Neural cell (in vitro differentiated cells): ENCODE measurements around the gene LRWD1. TPM values are rescaled to one million over a fixed set of nuclear protein-coding genes. Genes with fewer than 3 reads are reported as not detected.

ENCODE experiments used
- H2AFZ ChIP-seq: fragments of 200-600, 300-800 bp; sonication (generic), shearing (Covaris generic); 2 replicates; pipeline ENCODE4 v1.6.0; 2014; ENCODE audit warnings: low read depth, mild to moderate bottlenecking, antibody characterized with exemption, low read length, moderate library complexity
- H3F3A ChIP-seq: fragments of 200-600 bp; shearing (Covaris generic); 2 replicates; pipeline ENCODE4 v1.6.1; 2016; ENCODE audit warnings: mild to moderate bottlenecking, moderate library complexity, mixed read lengths, antibody characterized with exemption, low read length; ENCODE audit not compliant: insufficient read depth, poor library complexity, severe bottlenecking
- H3K27ac ChIP-seq: fragments of 200-600, 300-800 bp; sonication (generic), shearing (Covaris generic); 2 replicates; pipeline ENCODE4 v1.5.1; 2014; ENCODE audit warnings: mild to moderate bottlenecking, low read length, moderate library complexity
- H3K27me3 ChIP-seq: fragments of 300-800, 200-600 bp; sonication (generic), shearing (Covaris generic); 2 replicates; pipeline ENCODE4 v1.6.0; 2014; ENCODE audit warnings: mild to moderate bottlenecking, low read depth, low read length, moderate library complexity; ENCODE audit not compliant: insufficient read depth
- H3K36me3 ChIP-seq: fragments of 300-800, 200-600 bp; sonication (generic), shearing (Covaris generic); 2 replicates; pipeline ENCODE4 v1.5.1; 2014; ENCODE audit warnings: mild to moderate bottlenecking, antibody characterized with exemption, low read length, moderate library complexity; ENCODE audit not compliant: insufficient read depth
- H3K4me2 ChIP-seq: fragments of 300-800, 200-600 bp; sonication (generic), shearing (Covaris generic); 2 replicates; pipeline ENCODE4 v1.6.0; 2014; ENCODE audit warnings: mild to moderate bottlenecking, low read length
- H3K4me3 ChIP-seq: fragments of 300-800, 200-600 bp; sonication (generic), shearing (Covaris generic); 2 replicates; pipeline ENCODE4 v1.5.1; 2014; ENCODE audit warnings: mild to moderate bottlenecking, low read length, moderate library complexity
- H3K79me2 ChIP-seq: fragments of 200-600 bp; shearing (Covaris generic); replicated peaks from 2 replicates; pipeline ENCODE4 v1.6.0; 2014; ENCODE audit warnings: mild to moderate bottlenecking, low read length, moderate library complexity; ENCODE audit not compliant: insufficient read depth
- H3K9ac ChIP-seq: fragments of 300-800, 200-600 bp; sonication (generic), shearing (Covaris generic); 2 replicates; pipeline ENCODE4 v1.6.1; 2016; ENCODE audit warnings: mild to moderate bottlenecking, low read length, mixed read lengths
- H3K9me2 ChIP-seq: fragments of 200-600 bp; shearing (Covaris generic); 2 replicates; pipeline ENCODE4 v1.6.1; 2016; ENCODE audit warnings: mild to moderate bottlenecking, low read length, mixed read lengths; ENCODE audit not compliant: insufficient read depth
- H3K9me3 ChIP-seq: fragments of 200-600, 300-800 bp; sonication (generic), shearing (Covaris generic); 2 replicates; pipeline ENCODE4 v1.6.1; 2016; ENCODE audit warnings: mild to moderate bottlenecking, mixed run types, low read length, moderate library complexity, mixed read lengths
- H4K20me1 ChIP-seq: fragments of 200-600 bp; shearing (Covaris generic); 2 replicates; pipeline ENCODE4 v1.6.1; 2016; ENCODE audit warnings: mild to moderate bottlenecking, mixed run types; ENCODE audit not compliant: insufficient read depth
- CTCF ChIP-seq: fragments of 450-650 bp; IDR thresholded peaks from 2 replicates; pipeline ENCODE4 v1.5.1; 2014; ENCODE audit warnings: antibody characterized with exemption, mild to moderate bottlenecking, moderate library complexity; ENCODE audit not compliant: poor library complexity, severe bottlenecking
- EP300 ChIP-seq: fragments of 450-650 bp; conservative IDR thresholded peaks from 2 replicates; pipeline ENCODE4 v1.6.1; 2014; ENCODE audit warnings: antibody characterized with exemption, mild to moderate bottlenecking, moderate library complexity; ENCODE audit not compliant: poor library complexity, severe bottlenecking
- EZH2 ChIP-seq: fragments of 200-600, 300-800 bp; shearing (Covaris generic), sonication (generic); IDR thresholded peaks from 2 replicates; pipeline ENCODE4 v1.6.1; 2014; ENCODE audit warnings: antibody characterized with exemption, low read length, borderline replicate concordance, mild to moderate bottlenecking; ENCODE audit not compliant: insufficient read depth, poor library complexity, severe bottlenecking
- MXI1 ChIP-seq: fragments of 450-650 bp; conservative IDR thresholded peaks from 2 replicates; pipeline ENCODE4 v1.6.1; 2014; ENCODE audit warnings: antibody characterized with exemption, mild to moderate bottlenecking; ENCODE audit not compliant: poor library complexity, severe bottlenecking
- POLR2AphosphoS5 ChIP-seq: IDR thresholded peaks from 2 replicates; pipeline ENCODE4 v1.6.1; 2012
- RAD21 ChIP-seq: fragments of 450-650 bp; conservative IDR thresholded peaks from 2 replicates; pipeline ENCODE4 v1.6.1; 2014; ENCODE audit warnings: antibody characterized with exemption, mild to moderate bottlenecking, moderate library complexity
- REST ChIP-seq: IDR thresholded peaks from 2 replicates; pipeline ENCODE4 v1.6.1; 2012; ENCODE audit warnings: borderline replicate concordance
- SMC3 ChIP-seq: fragments of 450-650 bp; conservative IDR thresholded peaks from 2 replicates; pipeline ENCODE4 v1.6.1; 2014; ENCODE audit warnings: antibody characterized with exemption, mild to moderate bottlenecking, moderate library complexity; ENCODE audit not compliant: poor library complexity
- TAF1 ChIP-seq: IDR thresholded peaks from 2 replicates; pipeline ENCODE4 v1.6.1; 2012; ENCODE audit warnings: low read depth
- polyA plus RNA-seq: library from polyadenylated mRNA; depleted of rRNA; stranded (reverse); fragments of >200 nt; gene quantifications from 2 replicates; pipeline ENCODE4 v1.2.3, GENCODE V29; 2014

The LRWD1 gene
- polyA plus RNA-seq, 1 donor from 2014 or later: 85.5 TPM

GRCh38 chr7:102459221-102459844 lies 5.5 kb upstream of the LRWD1 start:
- TF ChIP-seq CTCF (no peak), TAF1 (no peak), POLR2AphosphoS5 (no peak), EZH2 (no peak), RAD21 (no peak), MXI1 (no peak), REST (no peak)
- Histone ChIP-seq H3K36me3 (no peaks in the 10 kb centered on the region), H3K9me3 (no peaks in the 10 kb centered on the region), H3K4me2 (no peak overlapping the region), H3K79me2 (peaks cover 15% of the 10 kb centered on the region), H4K20me1 (no peaks in the 10 kb centered on the region), H3F3A (no peaks in the 10 kb centered on the region), H3K27ac (no peak overlapping the region), H2AFZ (no peak overlapping the region), H3K4me3 (no peak overlapping the region), H3K9ac (no peak overlapping the region), H3K9me2 (no peaks in the 10 kb centered on the region), H3K27me3 (no peaks in the 10 kb centered on the region)

GRCh38 chr7:102460467-102460866 lies 4.3 kb upstream of the LRWD1 start:
- no peak overlapping the region for H3K9ac ChIP-seq
- no peak overlapping the region for H3K27ac ChIP-seq
- no peak for TF ChIP-seq REST
- TF ChIP-seq CTCF: no peak
- TF ChIP-seq RAD21: no peak
- TF ChIP-seq EP300: no peak
- no peak for TF ChIP-seq MXI1
- TF ChIP-seq POLR2AphosphoS5: no peak
- no peak for TF ChIP-seq EZH2
- TF ChIP-seq SMC3: no peak
- TF ChIP-seq TAF1: no peak
- no peaks in the 10 kb centered on the region for H3K9me3 ChIP-seq
- H3K36me3 ChIP-seq: no peaks in the 10 kb centered on the region
- H3K9me2 ChIP-seq: no peaks in the 10 kb centered on the region
- H3F3A ChIP-seq: no peaks in the 10 kb centered on the region
- H3K79me2 ChIP-seq: peaks cover 17% of the 10 kb centered on the region
- H2AFZ ChIP-seq: no peak overlapping the region
- H4K20me1 ChIP-seq: no peaks in the 10 kb centered on the region
- H3K4me3 ChIP-seq: no peak overlapping the region
- no peak overlapping the region for H3K4me2 ChIP-seq
- H3K27me3 ChIP-seq: no peaks in the 10 kb centered on the region
